Fibroblast of lung (primary cell): Measurements from ENCODE around the gene AMFR. TPM values are rescaled to one million over a fixed set of nuclear protein-coding genes. Genes with fewer than 3 reads are reported as not detected.

Experiments used
- DNase-seq, 2 donors: peaks; one replicate each; pipeline versions ENCODE4 v3.0.0 to v3.0.0-alpha.2; 2010; ENCODE audit warnings: low read depth in 2 of 2
- H2AFZ ChIP-seq: 2 replicates; pipeline ENCODE4 v1.5.1; 2012; ENCODE audit warnings: low read length, control low read depth, inconsistent platforms
- H3K27ac ChIP-seq: 2 replicates; pipeline ENCODE4 v1.5.1; 2011; ENCODE audit warnings: low read length, control low read depth; ENCODE audit not compliant: insufficient read depth
- H3K27me3 ChIP-seq: 2 replicates; pipeline ENCODE4 v1.5.1; 2011; ENCODE audit warnings: mild to moderate bottlenecking, low read length; ENCODE audit not compliant: control insufficient read depth, insufficient read depth
- H3K36me3 ChIP-seq: 2 replicates; pipeline ENCODE4 v1.5.1; 2011; ENCODE audit warnings: low read length; ENCODE audit not compliant: control insufficient read depth, insufficient read depth
- H3K4me1 ChIP-seq: 2 replicates; pipeline ENCODE4 v1.5.1; 2011; ENCODE audit warnings: low read length; ENCODE audit not compliant: control insufficient read depth, insufficient read depth; ENCODE audit errors: extremely low read depth
- H3K4me2 ChIP-seq: 2 replicates; pipeline ENCODE4 v1.5.1; 2011; ENCODE audit warnings: low read length, control low read depth; ENCODE audit not compliant: insufficient read depth; ENCODE audit errors: extremely low read depth
- H3K4me3 ChIP-seq, 4 experiments: fragments of 200-600 bp in 1 of 4; sonication (generic) in 1 of 4; replicated peaks in 1 of 4; 2 replicates each; pipeline ENCODE4 v1.5.1; 2011 to 2016; ENCODE audit warnings: low read length in 4 of 4, low read depth in 3 of 4, mild to moderate bottlenecking in 3 of 4, control low read depth in 2 of 4, inconsistent platforms in 1 of 4, mixed read lengths in 1 of 4; ENCODE audit not compliant: insufficient read depth in 1 of 4; ENCODE audit errors: control extremely low read depth in 1 of 4
- H3K79me2 ChIP-seq: 2 replicates; pipeline ENCODE4 v1.5.1; 2012; ENCODE audit warnings: mild to moderate bottlenecking, low read length, inconsistent platforms; ENCODE audit not compliant: control insufficient read depth, insufficient read depth
- H3K9ac ChIP-seq: 2 replicates; pipeline ENCODE4 v1.5.1; 2011; ENCODE audit warnings: mild to moderate bottlenecking, low read length, control low read depth; ENCODE audit not compliant: insufficient read depth
- H3K9me3 ChIP-seq: 2 replicates; pipeline ENCODE4 v1.5.1; 2012; ENCODE audit warnings: low read depth, low read length; ENCODE audit not compliant: control insufficient read depth, insufficient read depth
- H4K20me1 ChIP-seq: 2 replicates; pipeline ENCODE4 v1.5.1; 2011; ENCODE audit warnings: low read length; ENCODE audit not compliant: control insufficient read depth, insufficient read depth; ENCODE audit errors: extremely low read depth
- EZH2 ChIP-seq: IDR thresholded peaks from 2 replicates; pipeline ENCODE4 v1.5.1; 2012; ENCODE audit warnings: low read length, control low read depth, mild to moderate bottlenecking; ENCODE audit errors: missing control alignments
- polyA plus RNA-seq, 2 donors: library from polyadenylated mRNA; depleted of rRNA in 1 of 2; stranded (reverse) in 1 of 2; unstranded in 1 of 2; fragments of >200 nt; gene quantifications; 2 replicates each; pipeline ENCODE4 v1.2.1, GENCODE V29; 2011 to 2012; ENCODE audit warnings: missing spikeins in 1 of 2
- total RNA-seq: library from RNA; depleted of rRNA; stranded (reverse); fragments of >200 nt; gene quantifications from 2 replicates; pipeline ENCODE4 v1.2.1, GENCODE V29; 2014
- TF ChIP-seq, protein P1 (sequence below), 2 donors: IDR thresholded peaks in 1 of 2; conservative IDR thresholded peaks in 1 of 2; 1 replicate in 1 of 2; 2 replicates in 1 of 2; pipeline ENCODE4 v1.5.1; 2011 to 2012; ENCODE audit warnings: low read length in 2 of 2, control low read depth in 1 of 2, inconsistent platforms in 1 of 2, low read depth in 1 of 2, mild to moderate bottlenecking in 1 of 2

Gene AMFR
- total and polyA plus RNA-seq, 2 donors (not counting 1 experiment from before 2014, with no cell fraction given): 75.9 to 413 TPM

DNA sequence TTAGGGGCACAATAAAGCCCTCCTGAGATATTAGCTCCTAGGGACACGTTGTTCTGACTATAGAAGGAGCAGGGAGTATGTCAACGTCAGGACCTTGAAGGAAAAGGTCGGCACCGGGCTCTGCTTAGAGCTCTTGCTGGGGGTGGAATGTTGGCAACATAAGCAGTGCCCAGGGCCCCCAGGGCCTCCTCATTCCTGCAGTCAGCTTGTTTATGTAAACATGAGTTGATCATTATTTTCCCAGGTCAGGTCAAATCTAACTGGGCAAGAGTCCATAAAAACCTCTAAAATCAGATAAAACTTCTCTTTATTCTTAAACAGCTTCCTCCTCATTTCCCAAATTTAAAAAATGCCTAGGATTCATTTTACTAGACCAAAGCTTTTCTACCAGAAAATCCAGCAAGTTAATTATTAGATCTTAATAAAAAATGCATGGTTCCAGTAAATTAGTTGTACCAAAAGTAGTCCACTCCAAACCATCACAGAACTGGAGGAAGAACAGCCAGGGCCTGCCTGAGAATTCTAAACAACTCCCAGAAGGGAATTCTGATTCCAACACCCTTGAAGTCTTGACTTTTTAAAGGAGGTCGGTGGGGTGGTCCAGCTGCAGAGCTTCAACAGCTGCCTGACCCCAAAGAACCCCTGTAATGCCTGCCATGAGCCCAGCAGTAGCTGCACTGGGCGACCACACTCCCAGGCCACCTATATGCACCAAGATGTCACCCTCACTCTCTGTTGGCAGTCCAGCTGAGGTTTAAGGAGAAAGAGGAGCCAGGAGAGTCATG lies 54.3 kb downstream of the AMFR start:
- Histone ChIP-seq H3K27ac (no peak overlapping the region), H3K9ac (no peak overlapping the region), H3K9me3 (no peaks in the 10 kb centered on the region), H3K27me3 (no peaks in the 10 kb centered on the region), H3K36me3 (peaks cover 4% of the 10 kb centered on the region), H2AFZ (no peak overlapping the region), H3K79me2 (peaks cover 3% of the 10 kb centered on the region), H3K4me1 (peaks cover 13% of the 10 kb centered on the region), H4K20me1 (no peaks in the 10 kb centered on the region), H3K4me3 (no peak overlapping the region), H3K4me2 (peak overlapping the region; percentile 15)
- peak in 1 of 2 donors; percentile 47 for DNase-seq
- TF ChIP-seq, protein P1, sequence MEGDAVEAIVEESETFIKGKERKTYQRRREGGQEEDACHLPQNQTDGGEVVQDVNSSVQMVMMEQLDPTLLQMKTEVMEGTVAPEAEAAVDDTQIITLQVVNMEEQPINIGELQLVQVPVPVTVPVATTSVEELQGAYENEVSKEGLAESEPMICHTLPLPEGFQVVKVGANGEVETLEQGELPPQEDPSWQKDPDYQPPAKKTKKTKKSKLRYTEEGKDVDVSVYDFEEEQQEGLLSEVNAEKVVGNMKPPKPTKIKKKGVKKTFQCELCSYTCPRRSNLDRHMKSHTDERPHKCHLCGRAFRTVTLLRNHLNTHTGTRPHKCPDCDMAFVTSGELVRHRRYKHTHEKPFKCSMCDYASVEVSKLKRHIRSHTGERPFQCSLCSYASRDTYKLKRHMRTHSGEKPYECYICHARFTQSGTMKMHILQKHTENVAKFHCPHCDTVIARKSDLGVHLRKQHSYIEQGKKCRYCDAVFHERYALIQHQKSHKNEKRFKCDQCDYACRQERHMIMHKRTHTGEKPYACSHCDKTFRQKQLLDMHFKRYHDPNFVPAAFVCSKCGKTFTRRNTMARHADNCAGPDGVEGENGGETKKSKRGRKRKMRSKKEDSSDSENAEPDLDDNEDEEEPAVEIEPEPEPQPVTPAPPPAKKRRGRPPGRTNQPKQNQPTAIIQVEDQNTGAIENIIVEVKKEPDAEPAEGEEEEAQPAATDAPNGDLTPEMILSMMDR (conservative IDR thresholded peaks at IDR 0.05 in 1 of 2, IDR thresholded peaks at IDR 0.05 in 1 of 2; ENCODE audit: low read depth in 1 of 2, low read length in 2 of 2): no peak
- no peak for TF ChIP-seq EZH2

DNA sequence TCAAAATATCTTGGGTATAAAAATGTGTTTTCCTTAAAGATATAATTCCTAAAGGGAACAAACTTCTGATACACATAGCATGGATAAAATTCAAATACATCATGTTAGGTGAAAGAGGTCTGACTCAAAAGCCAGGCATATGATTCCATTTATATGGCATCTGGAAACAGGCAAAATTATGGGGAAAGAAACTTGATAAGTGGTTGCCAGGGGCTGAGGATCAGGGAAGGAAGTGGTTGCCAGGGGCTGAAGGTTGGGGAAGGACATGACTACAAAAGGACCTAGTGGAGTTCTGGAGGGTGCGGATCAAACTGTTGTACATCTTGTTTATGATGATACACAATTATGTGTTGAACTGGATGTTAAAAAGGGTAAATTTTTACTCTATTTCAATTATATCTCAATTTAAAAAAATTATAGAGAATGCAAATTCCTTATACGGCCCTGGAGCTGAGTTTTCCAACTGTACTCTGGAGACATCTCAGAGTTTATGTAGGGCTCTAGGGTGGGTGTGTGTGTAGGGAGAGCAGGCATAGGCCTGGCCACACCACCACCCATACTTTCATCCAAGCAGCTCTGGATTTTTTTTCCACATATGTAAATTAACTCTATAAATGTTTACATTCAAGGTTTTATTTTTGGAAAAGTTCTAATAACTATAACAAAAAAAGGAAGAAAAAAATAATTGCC lies 55.0 kb downstream of the AMFR start:
- no peak for TF ChIP-seq EZH2
- TF ChIP-seq, protein P1 (conservative IDR thresholded peaks at IDR 0.05 in 1 of 2, IDR thresholded peaks at IDR 0.05 in 1 of 2; ENCODE audit: low read depth in 1 of 2, low read length in 2 of 2): no peak

DNA sequence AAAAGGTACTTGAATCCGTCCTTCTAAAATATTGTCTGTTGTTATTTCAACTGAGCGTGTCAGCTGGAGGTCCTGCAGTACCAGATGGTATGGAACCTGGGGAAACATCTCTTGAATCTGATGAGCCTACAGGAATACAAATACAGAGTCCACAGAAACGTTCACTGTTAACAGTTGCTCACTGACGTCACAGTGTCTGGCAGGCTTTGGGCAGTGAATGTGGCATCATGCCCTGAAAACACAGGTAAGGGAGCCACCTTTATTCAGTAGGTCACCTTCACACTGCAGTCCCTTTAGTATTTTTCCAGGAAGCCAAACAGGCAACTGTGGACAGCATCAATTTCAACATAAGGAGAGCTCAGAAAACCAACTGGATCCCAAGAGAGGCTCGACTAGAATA lies 56.1 kb downstream of the AMFR start:
- Histone ChIP-seq H4K20me1 (no peaks in the 10 kb centered on the region), H3K4me2 (no peak overlapping the region)

More for the DNA sequence above, 55.0 kb downstream of the AMFR start:
- H3K9me3 ChIP-seq: no peaks in the 10 kb centered on the region
- no peak for DNase-seq
- peaks cover 13% of the 10 kb centered on the region for H3K4me1 ChIP-seq
- H3K36me3 ChIP-seq: peaks cover 5% of the 10 kb centered on the region
- no peak overlapping the region for H2AFZ ChIP-seq
- H3K27ac ChIP-seq: peak overlapping the region; percentile 12
- H4K20me1 ChIP-seq: no peaks in the 10 kb centered on the region
- no peak overlapping the region for H3K4me2 ChIP-seq
- no peak overlapping the region for H3K4me3 ChIP-seq
- no peak overlapping the region for H3K9ac ChIP-seq
- H3K79me2 ChIP-seq: peaks cover 3% of the 10 kb centered on the region
- H3K27me3 ChIP-seq: no peaks in the 10 kb centered on the region

More for the DNA sequence above, 56.1 kb downstream of the AMFR start:
- H3K79me2 ChIP-seq: peaks cover 3% of the 10 kb centered on the region
- no peak overlapping the region for H2AFZ ChIP-seq
- H3K27ac ChIP-seq: no peak overlapping the region
- no peak overlapping the region for H3K4me3 ChIP-seq
- no peak overlapping the region for H3K9ac ChIP-seq
- H3K4me1 ChIP-seq: peaks cover 13% of the 10 kb centered on the region
- H3K9me3 ChIP-seq: no peaks in the 10 kb centered on the region
- TF ChIP-seq, protein P1 (conservative IDR thresholded peaks at IDR 0.05 in 1 of 2, IDR thresholded peaks at IDR 0.05 in 1 of 2; ENCODE audit: low read depth in 1 of 2, low read length in 2 of 2): no peak
- TF ChIP-seq EZH2: no peak
- peaks cover 8% of the 10 kb centered on the region for H3K36me3 ChIP-seq
- H3K27me3 ChIP-seq: no peaks in the 10 kb centered on the region
- no peak for DNase-seq
